OCI-M2 (cell line): ENCODE measurements around the gene ATXN1.

Source experiments
- DNase-seq: peaks from one replicate; lab custom pipeline; 2025; ENCODE audit not compliant: unreplicated experiment; lab: John Stamatoyannopoulos, UW

Gene ATXN1

GRCh38 chr6:16747232-16748024 lies 13.8 kb downstream of the ATXN1 start:
- DNase-seq = no peak

DNA sequence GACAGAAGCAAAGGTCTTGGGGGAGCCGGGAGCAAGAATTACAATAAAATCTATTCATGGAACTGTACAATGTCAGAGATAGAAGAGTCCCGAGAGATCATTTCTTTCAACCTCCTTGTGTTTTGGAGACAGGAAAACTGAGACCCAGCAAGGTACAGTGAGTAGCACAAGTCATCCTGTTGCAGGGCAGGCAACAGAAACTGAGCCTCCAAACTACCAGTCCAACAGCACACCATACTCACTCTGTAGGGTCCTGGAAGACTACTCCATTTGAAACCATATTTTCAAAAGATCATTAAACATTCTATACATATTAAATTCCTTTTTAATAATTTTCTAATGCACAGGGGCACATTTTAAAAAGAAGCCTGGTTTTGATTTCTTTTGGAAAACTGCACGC lies 14.4 kb downstream of the ATXN1 start:
- DNase-seq = no peak

GRCh38 chr6:16746401-16746800 lies 14.9 kb downstream of the ATXN1 start:
- DNase-seq = no peak

DNA sequence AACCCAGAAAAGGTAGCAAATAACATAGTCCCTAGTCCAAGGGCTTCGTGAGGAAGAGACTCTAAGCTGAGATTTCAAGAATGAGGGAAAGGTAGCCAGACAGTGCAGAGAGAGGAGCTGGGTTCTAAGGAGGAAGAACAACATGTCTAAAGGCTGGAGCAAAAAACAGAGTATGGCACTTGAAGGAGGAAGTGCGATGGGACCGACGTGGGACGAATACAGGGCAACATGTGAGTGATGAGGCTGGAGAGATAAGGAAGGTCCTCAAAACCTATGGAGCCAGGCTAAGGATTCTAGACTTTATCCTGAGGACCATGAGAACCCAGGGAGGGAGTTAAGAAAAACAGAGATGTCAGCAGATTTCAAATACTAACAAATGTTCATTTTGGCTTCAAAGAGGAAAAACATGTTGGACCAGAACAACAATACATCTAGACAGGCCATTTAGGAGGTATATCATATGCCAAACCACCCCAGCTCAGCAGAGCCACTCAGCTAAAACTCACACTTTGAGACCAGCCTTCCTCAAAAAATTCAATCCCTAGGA lies 17.5 kb downstream of the ATXN1 start:
- no peak for DNase-seq

GRCh38 chr6:16742116-16742515 lies 19.1 kb downstream of the ATXN1 start:
- DNase-seq = no peak

DNA sequence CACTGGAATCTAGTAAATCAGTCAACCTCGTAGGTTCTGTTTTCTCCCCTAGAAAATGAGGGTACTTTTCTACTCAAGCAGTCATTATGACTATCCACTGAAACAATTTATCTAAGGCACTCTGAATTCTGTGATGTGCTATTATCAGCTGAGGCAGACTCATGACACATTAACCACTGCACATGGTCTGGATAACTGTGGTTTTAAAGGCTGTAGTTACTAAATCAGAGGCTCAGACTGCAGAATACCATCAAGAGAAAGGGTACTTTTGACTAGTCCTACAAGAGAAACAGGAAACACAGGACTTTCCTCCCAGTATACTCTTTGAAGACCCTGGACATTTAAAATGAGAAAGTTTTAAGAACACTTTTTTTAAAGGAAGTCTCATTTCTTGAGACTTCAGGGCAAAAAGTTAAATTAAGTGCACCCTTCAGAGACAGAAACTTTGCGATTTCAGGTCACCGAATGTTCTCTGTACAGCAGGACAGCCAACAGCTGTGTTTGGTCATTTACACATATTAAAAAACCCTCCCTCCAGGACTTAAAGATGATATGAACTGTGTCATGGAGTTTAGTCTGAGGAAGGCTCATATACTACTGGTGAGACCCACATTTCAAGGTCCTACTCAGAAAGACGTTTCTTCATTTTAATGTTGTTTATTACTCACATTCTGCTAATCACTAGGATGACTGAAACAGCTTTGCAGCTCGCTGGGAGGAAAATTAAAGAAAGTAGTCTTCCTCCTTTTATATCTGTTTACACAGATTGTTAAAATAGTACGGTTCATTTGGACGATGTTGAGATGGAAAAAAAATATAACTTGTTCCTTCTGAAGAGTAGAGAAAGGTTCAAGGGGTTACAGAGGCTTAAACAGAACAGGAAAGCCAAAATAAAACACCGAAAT lies 19.9 kb downstream of the ATXN1 start:
- no peak for DNase-seq

- DNase-seq = no peak
Observed at GRCh38 chr6:16740097-16740496, 21.2 kb downstream of the ATXN1 start.

GRCh38 chr6:16739329-16739801 lies 21.9 kb downstream of the ATXN1 start:
- DNase-seq = no peak

- DNase-seq = no peak
Observed at GRCh38 chr6:16737925-16738324, 23.3 kb downstream of the ATXN1 start.

DNA sequence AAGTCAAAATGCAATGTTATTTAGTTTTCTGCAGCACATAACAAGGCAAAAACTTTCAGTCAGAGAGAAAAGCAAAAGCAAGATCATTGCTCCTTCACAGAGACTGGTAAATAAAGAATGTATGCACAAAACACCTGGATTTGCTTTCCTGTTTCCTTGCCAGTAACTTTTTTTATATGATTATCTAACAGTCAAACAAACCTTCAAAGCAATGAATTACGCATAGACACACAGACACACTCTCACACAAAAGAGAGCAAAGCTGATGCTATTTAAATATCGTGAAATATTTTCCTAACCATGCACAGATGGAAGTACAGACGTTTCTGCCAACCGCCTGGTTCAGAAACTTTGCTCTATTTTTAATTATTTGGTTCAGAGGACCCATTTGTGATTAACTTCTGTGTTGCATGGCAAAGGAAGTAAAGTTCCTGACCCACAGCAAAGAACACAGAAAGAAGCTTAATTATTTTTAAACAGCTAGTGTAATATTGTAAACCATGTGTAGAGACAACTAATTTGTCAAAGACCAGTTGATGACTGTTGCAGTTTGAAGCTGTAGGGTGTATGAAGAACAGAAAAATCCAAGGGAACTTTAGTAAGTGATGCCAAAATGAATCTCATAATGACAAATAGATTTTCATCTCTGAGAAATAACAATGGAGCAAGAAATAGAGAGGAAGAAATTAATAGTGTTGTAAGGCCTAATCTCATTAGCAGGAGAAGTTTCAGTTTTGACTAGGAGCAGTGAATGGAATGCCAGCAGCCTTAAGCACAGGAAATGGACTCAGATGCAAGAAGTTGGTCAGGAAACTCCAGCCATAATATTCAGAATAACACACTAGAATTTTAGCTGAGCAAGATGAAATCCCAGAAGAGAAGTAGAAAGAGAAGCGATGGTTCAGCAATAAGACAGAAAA lies 24.1 kb downstream of the ATXN1 start:
- DNase-seq = no peak

DNA sequence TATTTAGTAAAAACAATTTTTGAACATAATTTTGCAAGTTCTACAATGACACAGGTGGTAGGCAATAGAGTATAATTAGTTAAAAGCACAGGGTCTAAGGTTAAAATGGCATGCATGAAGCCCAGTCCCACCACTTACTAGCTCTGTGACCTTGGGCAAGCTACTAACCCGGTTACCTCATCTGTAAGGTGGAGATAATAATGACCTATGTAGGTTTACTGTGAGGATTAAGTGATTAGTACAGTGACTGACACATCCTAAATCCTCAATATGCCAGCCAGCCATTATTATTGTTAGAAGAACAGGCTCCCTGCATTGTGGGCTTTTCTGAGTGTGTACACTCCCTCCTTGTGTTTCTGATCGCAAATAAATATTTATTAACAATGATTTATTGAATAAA lies 26.2 kb downstream of the ATXN1 start:
- no peak for DNase-seq

GRCh38 chr6:16733085-16733484 lies 28.2 kb downstream of the ATXN1 start:
- DNase-seq = no peak

GRCh38 chr6:16731478-16732051 lies 29.7 kb downstream of the ATXN1 start:
- no peak for DNase-seq

GRCh38 chr6:16730738-16731477 lies 30.4 kb downstream of the ATXN1 start:
- no peak for DNase-seq

- no peak for DNase-seq
Observed at GRCh38 chr6:16729744-16730143, 31.5 kb downstream of the ATXN1 start.

- no peak for DNase-seq
Observed at GRCh38 chr6:16729183-16729691, 32.0 kb downstream of the ATXN1 start.

DNA sequence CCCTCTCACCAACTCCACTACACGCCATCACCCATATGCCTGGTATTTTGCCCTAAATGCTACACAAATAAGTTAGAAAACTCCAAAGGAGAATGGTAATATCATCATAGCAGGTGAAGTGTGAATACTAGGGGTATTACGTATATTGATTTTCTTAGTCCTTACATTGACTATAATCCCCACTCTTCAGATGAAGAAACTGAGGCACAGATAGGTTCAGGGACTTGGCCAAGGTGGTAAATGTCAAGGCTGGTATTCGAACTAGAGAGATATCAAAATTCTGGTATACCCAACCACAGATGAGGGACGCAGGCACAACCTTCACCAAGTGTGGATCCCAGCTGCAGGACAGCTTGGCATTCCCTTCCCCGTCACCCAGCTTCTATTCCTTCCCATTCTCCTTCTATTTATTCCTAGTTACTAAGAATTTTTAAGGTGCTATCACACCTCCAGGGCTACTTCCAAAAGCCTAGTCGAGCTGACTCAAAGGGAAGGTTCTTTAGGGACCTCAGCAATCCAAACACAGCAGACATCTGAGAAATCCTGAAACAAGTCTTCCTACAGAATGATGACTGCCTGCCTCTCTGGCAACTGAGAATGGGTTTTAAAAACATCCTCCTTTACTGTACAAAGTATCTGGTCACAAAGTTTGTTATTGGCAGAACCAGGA lies 32.6 kb downstream of the ATXN1 start:
- DNase-seq = no peak

- DNase-seq = no peak
Observed at GRCh38 chr6:16727996-16728395, 33.3 kb downstream of the ATXN1 start.
